GM12878 (cell line): ENCODE results near the gene ASAP3. TPM values are rescaled to one million over a fixed set of nuclear protein-coding genes. Genes with fewer than 3 reads are reported as not detected.

Experiments used
- ATAC-seq: fragments of 200-7000 bp; cut with Tn5 transposase; 3 replicates; pipeline ENCODE4 v1.9.1; 2020; ENCODE audit warnings: mild to moderate bottlenecking, moderate library complexity
- BruUV-seq: library from RNA; stranded (reverse); fragments of 400-500 nt; replicated peaks from 2 replicates; lab custom pipeline; 2021; lab: Mats Ljungman, UMichigan
- CTCF ChIA-PET: fragments of 300-600 bp; sonication (Branson Sonifier 250); formaldehyde crosslinking; extraction: SDS; loops from one replicate; lab custom pipeline; 2021; ENCODE audit warnings: inconsistent platforms; lab: Yijun Ruan, JAX
- POLR2A ChIA-PET: fragments of 350-600 bp; formaldehyde crosslinking; extraction: SDS; loops from one replicate; lab custom pipeline; 2021; ENCODE audit warnings: inconsistent platforms; lab: Charles Lee
- RAD21 ChIA-PET: fragments of 300-600 bp; sonication (Branson Sonifier 250); formaldehyde crosslinking; loops from one replicate; lab custom pipeline; 2023; ENCODE audit warnings: antibody characterized with exemption; ENCODE audit not compliant: unreplicated experiment; lab: Charles Lee
- SMC1A ChIA-PET: fragments of 300-600 bp; sonication (Branson Sonifier 250); formaldehyde crosslinking; loops from one replicate; lab custom pipeline; 2023; ENCODE audit not compliant: unreplicated experiment, uncharacterized antibody; lab: Charles Lee
- DNase-seq: peaks from one replicate; pipeline ENCODE4 v3.0.0-alpha.2; 2011; ENCODE audit warnings: low read depth, low spot score
- FAIRE-seq: peaks from 3 replicates; lab custom pipeline; 2011; peaks lifted over from hg19 to GRCh38; lab: Jason Lieb, UNC
- H2AFZ ChIP-seq: 2 replicates; pipeline ENCODE4 v1.6.0; 2011; ENCODE audit warnings: low read depth, low read length, control low read depth; ENCODE audit not compliant: control insufficient read depth
- H3K27ac ChIP-seq: 2 replicates; pipeline ENCODE4 v1.5.1; 2011; ENCODE audit warnings: control low read depth; ENCODE audit not compliant: control insufficient read depth, insufficient read depth
- H3K27me3 ChIP-seq, 2 experiments: replicated peaks in 1 of 2; 2 replicates each; pipeline versions ENCODE4 v1.6.0 to v1.6.1; 2011; ENCODE audit warnings: low read length in 1 of 2; ENCODE audit not compliant: control insufficient read depth in 2 of 2, insufficient read depth in 2 of 2
- H3K36me3 ChIP-seq, 2 experiments: 2 replicates each; pipeline ENCODE4 v1.5.1; 2011; ENCODE audit warnings: low read length in 1 of 2; ENCODE audit not compliant: control insufficient read depth in 2 of 2, insufficient read depth in 2 of 2
- H3K4me1 ChIP-seq: 2 replicates; pipeline ENCODE4 v1.6.1; 2011; ENCODE audit warnings: mild to moderate bottlenecking, low read length, moderate library complexity, mixed read lengths; ENCODE audit not compliant: control insufficient read depth, insufficient read depth
- H3K4me2 ChIP-seq: 2 replicates; pipeline ENCODE4 v1.6.0; 2011; ENCODE audit warnings: control low read depth; ENCODE audit not compliant: control insufficient read depth, insufficient read depth
- H3K4me3 ChIP-seq: fragments of 200-600 bp; sonication (generic); 2 replicates; pipeline ENCODE4 v1.5.1; 2016
- H3K79me2 ChIP-seq: 2 replicates; pipeline ENCODE4 v1.6.0; 2011; ENCODE audit warnings: low read length; ENCODE audit not compliant: control insufficient read depth, insufficient read depth
- H3K9ac ChIP-seq: 2 replicates; pipeline ENCODE4 v1.8.0; 2011; ENCODE audit warnings: low read length, control low read depth, mixed read lengths; ENCODE audit not compliant: control insufficient read depth, insufficient read depth
- H3K9me3 ChIP-seq: replicated peaks from 3 replicates; pipeline ENCODE4 v1.5.1; 2011; ENCODE audit warnings: mild to moderate bottlenecking, low read length; ENCODE audit not compliant: control insufficient read depth, insufficient read depth
- H4K20me1 ChIP-seq: 2 replicates; pipeline ENCODE4 v1.6.0; 2011; ENCODE audit not compliant: control insufficient read depth, insufficient read depth
- FOS ChIP-seq: IDR thresholded peaks from 3 replicates; pipeline ENCODE4 v1.6.1; 2011; ENCODE audit warnings: borderline replicate concordance; ENCODE audit not compliant: insufficient read length; ENCODE audit errors: extremely low read depth
- HCFC1 ChIP-seq: fragments of 150-350 bp; IDR thresholded peaks from 2 replicates; pipeline ENCODE4 v1.6.1; 2014; ENCODE audit warnings: low read length
- HDAC2 ChIP-seq: fragments of 200-600 bp; sonication (generic); IDR thresholded peaks from 2 replicates; pipeline ENCODE4 v1.6.1; 2017
- NFYA ChIP-seq: IDR thresholded peaks from 2 replicates; pipeline ENCODE4 v1.6.1; 2011; ENCODE audit warnings: low read depth, mild to moderate bottlenecking, low read length, improper control_type of control experiment, borderline replicate concordance
- SP1 ChIP-seq: IDR thresholded peaks from one replicate; pipeline ENCODE4 v1.6.1; 2011; ENCODE audit warnings: low read depth, low read length
- SPI1 ChIP-seq: IDR thresholded peaks from 2 replicates; pipeline ENCODE4 v1.6.1; 2011; ENCODE audit warnings: low read depth, mild to moderate bottlenecking, low read length, moderate library complexity, borderline replicate concordance; ENCODE audit not compliant: insufficient read depth
- TBL1XR1 ChIP-seq: IDR thresholded peaks from 2 replicates; pipeline ENCODE4 v1.6.1; 2012; ENCODE audit warnings: low read depth, low read length, improper control_type of control experiment
- WRNIP1 ChIP-seq: IDR thresholded peaks from 2 replicates; pipeline ENCODE4 v1.6.1; 2011; ENCODE audit warnings: low read depth, low read length, improper control_type of control experiment, borderline replicate concordance
- ZNF217 ChIP-seq: fragments of 450-650 bp; IDR thresholded peaks from 2 replicates; pipeline ENCODE4 v1.6.1; 2017; ENCODE audit warnings: antibody characterized with exemption, mild to moderate bottlenecking
- ZNF24 ChIP-seq: fragments of 450-650 bp; IDR thresholded peaks from 2 replicates; pipeline ENCODE4 v1.6.1; 2017; ENCODE audit warnings: antibody characterized with exemption, mild to moderate bottlenecking
- ZNF622 ChIP-seq: fragments of 450-650 bp; IDR thresholded peaks from 2 replicates; pipeline ENCODE4 v1.6.1; 2017; ENCODE audit warnings: mild to moderate bottlenecking, inconsistent platforms
- WGBS: methylation state at CpG from one replicate; pipeline ENCODE4 v1.1.6; 2016; ENCODE audit warnings: low lambda C conversion rate; ENCODE audit not compliant: insufficient replicate concordance, insufficient coverage; ENCODE audit errors: missing lambda C conversion rate; 5-methylcytosine and 5-hydroxymethylcytosine counted together
- in situ Hi-C: fragments of 300-500 bp; cut with MboI; formaldehyde crosslinking; loops from 9 replicates; pipeline ENCODE4 v1.14.3; 2018; ENCODE audit warnings: mixed read lengths
- intact Hi-C: fragments of 100-400 bp; cut with micrococcal nuclease; formaldehyde crosslinking; loops from one replicate; pipeline ENCODE4 v1.14.2; 2022; ENCODE audit not compliant: unreplicated experiment
- polyA plus RNA-seq, 11 experiments: library from polyadenylated mRNA; depleted of rRNA in 4 of 11; unstranded in 6 of 11; stranded (reverse) in 5 of 11; fragments of >200 nt; fragmentation: Nextera tagmentation in 4 of 11; fragmentation: Illumina TruSeq in 1 of 11; extraction: Ambion mirVana in 4 of 11; extraction: Trizol in 1 of 11; gene quantifications; 1 replicate in 1 of 11; 2 replicates in 10 of 11; pipeline versions ENCODE4 v1.2.1 to v1.2.3, GENCODE V29; 2011 to 2016; ENCODE audit warnings: inconsistent platforms in 2 of 11, missing spikeins in 2 of 11, low read depth in 1 of 11
- total RNA-seq, 4 experiments: library from RNA; depleted of rRNA in 3 of 4; stranded (reverse); fragments of >200 nt in 3 of 4; fragmentation: Illumina TruSeq in 1 of 4; extraction: Trizol in 1 of 4; gene quantifications; 2 replicates each; pipeline versions ENCODE4 v1.2.1 to v1.2.3, GENCODE V29; 2013 to 2021
- TF ChIP-seq, protein P1 (sequence below): fragments of 450-650 bp; IDR thresholded peaks from 2 replicates; pipeline ENCODE4 v1.6.1; 2017; ENCODE audit warnings: mild to moderate bottlenecking, moderate library complexity
- TF ChIP-seq, protein P2 (sequence below): fragments of 450-650 bp; IDR thresholded peaks from 2 replicates; pipeline ENCODE4 v1.6.1; 2018; ENCODE audit warnings: mild to moderate bottlenecking, low read depth, moderate library complexity; ENCODE audit not compliant: partially characterized antibody
- TF ChIP-seq, protein P3 (sequence below): fragments of 450-650 bp; IDR thresholded peaks from 2 replicates; pipeline ENCODE4 v1.6.1; 2017; ENCODE audit warnings: mild to moderate bottlenecking
- TF ChIP-seq, protein P4 (sequence below): IDR thresholded peaks from 2 replicates; pipeline ENCODE4 v1.6.1; 2012; ENCODE audit warnings: low read depth, low read length, improper control_type of control experiment

ASAP3 gene
- total and polyA plus RNA-seq, 10 of the 15 experiments (the other 5 are each of a cell fraction or from before 2014, with no cell fraction given) = 0.04 to 0.92 (median 0.34) TPM; not detected in 1

DNA sequence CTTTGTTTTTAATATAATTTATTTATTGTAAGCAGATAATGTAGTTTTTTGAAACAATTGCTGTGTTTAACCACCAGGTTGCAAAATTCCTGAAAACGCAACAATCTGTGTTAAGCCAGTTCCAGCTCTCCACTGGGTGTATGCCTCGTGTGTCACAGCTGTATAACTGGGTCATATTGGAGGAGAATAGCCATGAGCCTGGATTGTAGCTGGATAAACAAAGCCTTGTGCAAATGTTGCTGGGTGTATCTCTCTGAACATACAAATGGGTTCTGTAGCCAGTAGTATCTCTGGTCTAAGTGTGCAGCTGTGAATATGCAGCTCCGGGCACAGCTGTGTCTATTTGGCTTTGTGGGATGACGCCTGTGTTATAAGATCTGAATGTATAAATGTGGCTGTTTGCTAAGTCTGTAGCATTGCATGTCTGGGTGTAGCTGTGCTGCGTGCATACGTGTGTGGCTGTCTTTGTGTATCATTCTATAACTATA is 62.2 kb downstream of the ASAP3 start:
- WGBS = 38% methylated on average over 6 of the region's 6 CpGs
- H3K36me3 ChIP-seq = no peaks in the 10 kb centered on the region
- H3K4me2 ChIP-seq = no peak overlapping the region
- BruUV-seq = no TSS peak
- TF ChIP-seq, protein P1, sequence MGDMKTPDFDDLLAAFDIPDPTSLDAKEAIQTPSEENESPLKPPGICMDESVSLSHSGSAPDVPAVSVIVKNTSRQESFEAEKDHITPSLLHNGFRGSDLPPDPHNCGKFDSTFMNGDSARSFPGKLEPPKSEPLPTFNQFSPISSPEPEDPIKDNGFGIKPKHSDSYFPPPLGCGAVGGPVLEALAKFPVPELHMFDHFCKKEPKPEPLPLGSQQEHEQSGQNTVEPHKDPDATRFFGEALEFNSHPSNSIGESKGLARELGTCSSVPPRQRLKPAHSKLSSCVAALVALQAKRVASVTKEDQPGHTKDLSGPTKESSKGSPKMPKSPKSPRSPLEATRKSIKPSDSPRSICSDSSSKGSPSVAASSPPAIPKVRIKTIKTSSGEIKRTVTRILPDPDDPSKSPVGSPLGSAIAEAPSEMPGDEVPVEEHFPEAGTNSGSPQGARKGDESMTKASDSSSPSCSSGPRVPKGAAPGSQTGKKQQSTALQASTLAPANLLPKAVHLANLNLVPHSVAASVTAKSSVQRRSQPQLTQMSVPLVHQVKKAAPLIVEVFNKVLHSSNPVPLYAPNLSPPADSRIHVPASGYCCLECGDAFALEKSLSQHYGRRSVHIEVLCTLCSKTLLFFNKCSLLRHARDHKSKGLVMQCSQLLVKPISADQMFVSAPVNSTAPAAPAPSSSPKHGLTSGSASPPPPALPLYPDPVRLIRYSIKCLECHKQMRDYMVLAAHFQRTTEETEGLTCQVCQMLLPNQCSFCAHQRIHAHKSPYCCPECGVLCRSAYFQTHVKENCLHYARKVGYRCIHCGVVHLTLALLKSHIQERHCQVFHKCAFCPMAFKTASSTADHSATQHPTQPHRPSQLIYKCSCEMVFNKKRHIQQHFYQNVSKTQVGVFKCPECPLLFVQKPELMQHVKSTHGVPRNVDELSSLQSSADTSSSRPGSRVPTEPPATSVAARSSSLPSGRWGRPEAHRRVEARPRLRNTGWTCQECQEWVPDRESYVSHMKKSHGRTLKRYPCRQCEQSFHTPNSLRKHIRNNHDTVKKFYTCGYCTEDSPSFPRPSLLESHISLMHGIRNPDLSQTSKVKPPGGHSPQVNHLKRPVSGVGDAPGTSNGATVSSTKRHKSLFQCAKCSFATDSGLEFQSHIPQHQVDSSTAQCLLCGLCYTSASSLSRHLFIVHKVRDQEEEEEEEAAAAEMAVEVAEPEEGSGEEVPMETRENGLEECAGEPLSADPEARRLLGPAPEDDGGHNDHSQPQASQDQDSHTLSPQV = no peak
- TF ChIP-seq, protein P2, sequence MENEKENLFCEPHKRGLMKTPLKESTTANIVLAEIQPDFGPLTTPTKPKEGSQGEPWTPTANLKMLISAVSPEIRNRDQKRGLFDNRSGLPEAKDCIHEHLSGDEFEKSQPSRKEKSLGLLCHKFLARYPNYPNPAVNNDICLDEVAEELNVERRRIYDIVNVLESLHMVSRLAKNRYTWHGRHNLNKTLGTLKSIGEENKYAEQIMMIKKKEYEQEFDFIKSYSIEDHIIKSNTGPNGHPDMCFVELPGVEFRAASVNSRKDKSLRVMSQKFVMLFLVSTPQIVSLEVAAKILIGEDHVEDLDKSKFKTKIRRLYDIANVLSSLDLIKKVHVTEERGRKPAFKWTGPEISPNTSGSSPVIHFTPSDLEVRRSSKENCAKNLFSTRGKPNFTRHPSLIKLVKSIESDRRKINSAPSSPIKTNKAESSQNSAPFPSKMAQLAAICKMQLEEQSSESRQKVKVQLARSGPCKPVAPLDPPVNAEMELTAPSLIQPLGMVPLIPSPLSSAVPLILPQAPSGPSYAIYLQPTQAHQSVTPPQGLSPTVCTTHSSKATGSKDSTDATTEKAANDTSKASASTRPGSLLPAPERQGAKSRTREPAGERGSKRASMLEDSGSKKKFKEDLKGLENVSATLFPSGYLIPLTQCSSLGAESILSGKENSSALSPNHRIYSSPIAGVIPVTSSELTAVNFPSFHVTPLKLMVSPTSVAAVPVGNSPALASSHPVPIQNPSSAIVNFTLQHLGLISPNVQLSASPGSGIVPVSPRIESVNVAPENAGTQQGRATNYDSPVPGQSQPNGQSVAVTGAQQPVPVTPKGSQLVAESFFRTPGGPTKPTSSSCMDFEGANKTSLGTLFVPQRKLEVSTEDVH = no peak
- TF ChIP-seq SPI1 = no peak
- TF ChIP-seq FOS = no peak
- no peak for TF ChIP-seq ZNF622
- no peak for TF ChIP-seq HDAC2
- no peak for TF ChIP-seq TBL1XR1
- TF ChIP-seq HCFC1 = no peak
- no peak for TF ChIP-seq NFYA
- no peak for TF ChIP-seq WRNIP1
- TF ChIP-seq ZNF217 = no peak
- TF ChIP-seq ZNF24 = no peak
- TF ChIP-seq SP1 = no peak
- TF ChIP-seq, protein P3, sequence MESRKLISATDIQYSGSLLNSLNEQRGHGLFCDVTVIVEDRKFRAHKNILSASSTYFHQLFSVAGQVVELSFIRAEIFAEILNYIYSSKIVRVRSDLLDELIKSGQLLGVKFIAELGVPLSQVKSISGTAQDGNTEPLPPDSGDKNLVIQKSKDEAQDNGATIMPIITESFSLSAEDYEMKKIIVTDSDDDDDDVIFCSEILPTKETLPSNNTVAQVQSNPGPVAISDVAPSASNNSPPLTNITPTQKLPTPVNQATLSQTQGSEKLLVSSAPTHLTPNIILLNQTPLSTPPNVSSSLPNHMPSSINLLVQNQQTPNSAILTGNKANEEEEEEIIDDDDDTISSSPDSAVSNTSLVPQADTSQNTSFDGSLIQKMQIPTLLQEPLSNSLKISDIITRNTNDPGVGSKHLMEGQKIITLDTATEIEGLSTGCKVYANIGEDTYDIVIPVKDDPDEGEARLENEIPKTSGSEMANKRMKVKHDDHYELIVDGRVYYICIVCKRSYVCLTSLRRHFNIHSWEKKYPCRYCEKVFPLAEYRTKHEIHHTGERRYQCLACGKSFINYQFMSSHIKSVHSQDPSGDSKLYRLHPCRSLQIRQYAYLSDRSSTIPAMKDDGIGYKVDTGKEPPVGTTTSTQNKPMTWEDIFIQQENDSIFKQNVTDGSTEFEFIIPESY = no peak
- TF ChIP-seq, protein P4, sequence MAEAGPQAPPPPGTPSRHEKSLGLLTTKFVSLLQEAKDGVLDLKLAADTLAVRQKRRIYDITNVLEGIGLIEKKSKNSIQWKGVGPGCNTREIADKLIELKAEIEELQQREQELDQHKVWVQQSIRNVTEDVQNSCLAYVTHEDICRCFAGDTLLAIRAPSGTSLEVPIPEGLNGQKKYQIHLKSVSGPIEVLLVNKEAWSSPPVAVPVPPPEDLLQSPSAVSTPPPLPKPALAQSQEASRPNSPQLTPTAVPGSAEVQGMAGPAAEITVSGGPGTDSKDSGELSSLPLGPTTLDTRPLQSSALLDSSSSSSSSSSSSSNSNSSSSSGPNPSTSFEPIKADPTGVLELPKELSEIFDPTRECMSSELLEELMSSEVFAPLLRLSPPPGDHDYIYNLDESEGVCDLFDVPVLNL = no peak
- no peak for DNase-seq
- in situ Hi-C loops (no loop called here), intact Hi-C loops (no loop called here)
- H4K20me1 ChIP-seq = no peaks in the 10 kb centered on the region
- ChIA-PET SMC1A (interaction anchor here (0.6 to 0.7 kb wide), 2 partner anchors 36 to 236 kb away, joined by 3 read pairs; no protein-coding TSS in a partner anchor), CTCF (interaction anchor here (0.6 to 1.5 kb wide), 3 partner anchors 12 to 206 kb away, joined by 3 to 5 read pairs (median 4); no protein-coding TSS in a partner anchor), POLR2A (interaction anchor here (0.9 kb wide), 1 partner anchor 22 kb away, joined by 3 read pairs; no protein-coding TSS in a partner anchor), RAD21 (no interaction called here)
- no peak overlapping the region; the same call in 1 of the 2 replicates for H2AFZ ChIP-seq
- H3K27me3 ChIP-seq = peaks cover 6 to 7% of the 10 kb centered on the region in 2 experiments
- no peak overlapping the region for H3K27ac ChIP-seq
- no peak overlapping the region for H3K9ac ChIP-seq
- no peak for FAIRE-seq
- H3K79me2 ChIP-seq = no peaks in the 10 kb centered on the region
- no peak for ATAC-seq
- H3K4me3 ChIP-seq = no peak overlapping the region
- no peaks in the 10 kb centered on the region for H3K9me3 ChIP-seq
- H3K4me1 ChIP-seq = no peaks in the 10 kb centered on the region; the same call in 1 of the 2 replicates
